Peyer's patch (tissue), 4 donors: ENCODE results near the gene LSR.
"Not testable (repeated sequence)": the region's sequence is repeated elsewhere in the genome, so short reads cannot be mapped to it uniquely, and the experiment has no call there.

Experiments used
- POLR2A ChIP-seq, 2 donors: fragments of 450-650 bp; IDR thresholded peaks; one replicate each; pipeline ENCODE4 v1.5.1; 2017; ENCODE audit warnings: antibody characterized with exemption in 2 of 2, mild to moderate bottlenecking in 2 of 2, moderate library complexity in 2 of 2
- TF ChIP-seq, protein P1 (sequence below), 6 experiments: fragments of 450-650 bp in 4 of 6; fragments of 200-600 bp in 2 of 6; sonication (generic) in 1 of 6; IDR thresholded peaks; one replicate each; pipeline ENCODE4 v1.5.1; 2017 to 2019; ENCODE audit warnings: antibody characterized with exemption in 6 of 6, mild to moderate bottlenecking in 3 of 6, moderate library complexity in 1 of 6

DNA sequence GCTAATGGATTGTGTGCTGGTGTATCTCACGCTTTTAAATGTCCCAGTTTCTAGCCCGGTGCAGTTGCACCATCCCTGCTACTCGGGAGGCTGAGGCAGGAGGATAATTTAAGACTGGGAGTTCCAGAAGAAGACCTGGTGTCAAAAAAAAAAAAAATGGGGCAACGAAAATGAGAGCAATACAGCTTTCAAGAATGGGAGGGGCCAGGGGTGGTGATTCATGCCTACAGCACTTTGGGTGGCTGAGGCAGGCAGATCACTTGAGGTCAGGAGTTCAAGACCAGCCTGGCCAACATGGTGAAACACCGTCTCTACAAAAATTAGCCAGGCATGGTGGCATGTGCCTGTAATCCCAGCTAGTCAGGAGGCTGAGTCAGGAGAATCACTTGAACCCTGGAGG lies 37.3 kb downstream of the LSR start:
- TF ChIP-seq, protein P1, sequence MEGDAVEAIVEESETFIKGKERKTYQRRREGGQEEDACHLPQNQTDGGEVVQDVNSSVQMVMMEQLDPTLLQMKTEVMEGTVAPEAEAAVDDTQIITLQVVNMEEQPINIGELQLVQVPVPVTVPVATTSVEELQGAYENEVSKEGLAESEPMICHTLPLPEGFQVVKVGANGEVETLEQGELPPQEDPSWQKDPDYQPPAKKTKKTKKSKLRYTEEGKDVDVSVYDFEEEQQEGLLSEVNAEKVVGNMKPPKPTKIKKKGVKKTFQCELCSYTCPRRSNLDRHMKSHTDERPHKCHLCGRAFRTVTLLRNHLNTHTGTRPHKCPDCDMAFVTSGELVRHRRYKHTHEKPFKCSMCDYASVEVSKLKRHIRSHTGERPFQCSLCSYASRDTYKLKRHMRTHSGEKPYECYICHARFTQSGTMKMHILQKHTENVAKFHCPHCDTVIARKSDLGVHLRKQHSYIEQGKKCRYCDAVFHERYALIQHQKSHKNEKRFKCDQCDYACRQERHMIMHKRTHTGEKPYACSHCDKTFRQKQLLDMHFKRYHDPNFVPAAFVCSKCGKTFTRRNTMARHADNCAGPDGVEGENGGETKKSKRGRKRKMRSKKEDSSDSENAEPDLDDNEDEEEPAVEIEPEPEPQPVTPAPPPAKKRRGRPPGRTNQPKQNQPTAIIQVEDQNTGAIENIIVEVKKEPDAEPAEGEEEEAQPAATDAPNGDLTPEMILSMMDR (IDR thresholded peaks at IDR 0.05): not testable (repeated sequence)
- not testable (repeated sequence) for TF ChIP-seq POLR2A (IDR thresholded peaks at IDR 0.05)
